ENCODE data around the gene BLVRA.

GRCh38 chr7:43725251-43725650, 33.2 kb upstream of the BLVRA start:
- TF ChIP-seq POLR2A (IDR thresholded peaks at IDR 0.05; ENCODE audit: low read length) (no peak), GATA1 (IDR thresholded peaks at IDR 0.05; ENCODE audit: low read depth, low read length) (no peak)

Measured in erythroblast (primary cell).